ENCODE data around the gene PYGM.

DNA sequence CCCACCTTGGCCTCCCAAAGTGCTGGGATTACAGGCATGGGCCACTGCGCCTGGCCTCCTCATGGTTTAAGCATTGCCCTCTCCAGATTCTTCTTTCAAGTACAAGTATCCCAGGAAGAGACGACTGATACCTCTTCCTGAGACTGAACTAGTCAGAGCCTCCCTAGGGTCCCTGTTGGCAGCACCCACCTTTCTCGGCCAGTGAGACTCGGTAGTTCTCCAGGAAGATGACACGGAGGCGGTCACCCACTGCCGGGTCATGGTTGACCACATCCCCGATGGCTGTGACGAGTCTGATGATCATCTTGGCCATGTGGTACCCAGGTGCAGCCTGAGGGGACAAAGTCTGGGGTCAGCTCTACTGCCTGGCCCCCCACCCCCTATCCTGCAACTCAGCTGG, 8.6 kb downstream of the PYGM start:
- TF ChIP-seq, protein P1, sequence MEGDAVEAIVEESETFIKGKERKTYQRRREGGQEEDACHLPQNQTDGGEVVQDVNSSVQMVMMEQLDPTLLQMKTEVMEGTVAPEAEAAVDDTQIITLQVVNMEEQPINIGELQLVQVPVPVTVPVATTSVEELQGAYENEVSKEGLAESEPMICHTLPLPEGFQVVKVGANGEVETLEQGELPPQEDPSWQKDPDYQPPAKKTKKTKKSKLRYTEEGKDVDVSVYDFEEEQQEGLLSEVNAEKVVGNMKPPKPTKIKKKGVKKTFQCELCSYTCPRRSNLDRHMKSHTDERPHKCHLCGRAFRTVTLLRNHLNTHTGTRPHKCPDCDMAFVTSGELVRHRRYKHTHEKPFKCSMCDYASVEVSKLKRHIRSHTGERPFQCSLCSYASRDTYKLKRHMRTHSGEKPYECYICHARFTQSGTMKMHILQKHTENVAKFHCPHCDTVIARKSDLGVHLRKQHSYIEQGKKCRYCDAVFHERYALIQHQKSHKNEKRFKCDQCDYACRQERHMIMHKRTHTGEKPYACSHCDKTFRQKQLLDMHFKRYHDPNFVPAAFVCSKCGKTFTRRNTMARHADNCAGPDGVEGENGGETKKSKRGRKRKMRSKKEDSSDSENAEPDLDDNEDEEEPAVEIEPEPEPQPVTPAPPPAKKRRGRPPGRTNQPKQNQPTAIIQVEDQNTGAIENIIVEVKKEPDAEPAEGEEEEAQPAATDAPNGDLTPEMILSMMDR (IDR thresholded peaks at IDR 0.05) = no peak
- TF ChIP-seq POLR2AphosphoS5 (IDR thresholded peaks at IDR 0.05) = no peak
- no peak for TF ChIP-seq POLR2A (IDR thresholded peaks at IDR 0.05)
